Panc1 (cell line): Measurements from ENCODE around the gene TMEM219. TPM values are rescaled to one million over a fixed set of nuclear protein-coding genes. Genes with fewer than 3 reads are reported as not detected.

ENCODE experiments used
- ATAC-seq: fragments of 200-7000 bp; cut with Tn5 transposase; 2 replicates; pipeline ENCODE4 v1.9.1; 2020; ENCODE audit warnings: mild to moderate bottlenecking, moderate library complexity
- BruUV-seq: library from RNA; stranded (reverse); fragments of 400-500 nt; replicated peaks from 2 replicates; lab custom pipeline; 2021; lab: Mats Ljungman, UMichigan
- CTCF ChIA-PET: fragments of 300-600 bp; sonication (Branson Sonifier 250); formaldehyde crosslinking; loops from one replicate; lab custom pipeline; 2022; ENCODE audit warnings: antibody characterized with exemption; lab: Charles Lee
- POLR2A ChIA-PET: fragments of 300-600 bp; sonication (Branson Sonifier 250); formaldehyde crosslinking; loops from one replicate; lab custom pipeline; 2022; ENCODE audit warnings: antibody characterized with exemption; lab: Charles Lee
- DNase-seq: peaks from one replicate; pipeline ENCODE4 v3.0.0-alpha.2; 2010; ENCODE audit warnings: low read depth, low spot score
- H3K27ac ChIP-seq: 2 replicates; pipeline ENCODE4 v1.5.1; 2011; ENCODE audit warnings: mild to moderate bottlenecking, low read length, inconsistent platforms
- H3K27me3 ChIP-seq: fragments of 200-500 bp; sonication (Bioruptor generic); 2 replicates; pipeline ENCODE4 v1.6.0; 2014; ENCODE audit warnings: low read length, inconsistent platforms; ENCODE audit not compliant: control insufficient read depth, insufficient read depth
- H3K36me3 ChIP-seq: fragments of 200-500 bp; sonication (Bioruptor generic); 2 replicates; pipeline ENCODE4 v1.5.1; 2014; ENCODE audit warnings: inconsistent platforms, mild to moderate bottlenecking, low read length, moderate library complexity; ENCODE audit not compliant: control insufficient read depth, insufficient read depth
- H3K4me1 ChIP-seq: 2 replicates; pipeline ENCODE4 v1.5.1; 2011; ENCODE audit warnings: inconsistent platforms, mild to moderate bottlenecking, low read length, moderate library complexity; ENCODE audit not compliant: control insufficient read depth, insufficient read depth
- H3K4me3 ChIP-seq, 2 experiments: 2 replicates each; pipeline ENCODE4 v1.5.1; 2011 to 2012; ENCODE audit warnings: low read depth in 2 of 2, low read length in 2 of 2, mild to moderate bottlenecking in 2 of 2, inconsistent platforms in 1 of 2, moderate library complexity in 1 of 2
- H3K9me3 ChIP-seq: fragments of 200-500 bp; sonication (Bioruptor generic); 2 replicates; pipeline ENCODE4 v1.5.1; 2014; ENCODE audit warnings: low read depth, mild to moderate bottlenecking, inconsistent platforms, low read length, moderate library complexity; ENCODE audit not compliant: control insufficient read depth, insufficient read depth
- POLR2AphosphoS5 ChIP-seq: IDR thresholded peaks from 2 replicates; pipeline ENCODE4 v1.6.1; 2012; ENCODE audit warnings: mild to moderate bottlenecking, low read depth, low read length, moderate library complexity
- REST ChIP-seq, 2 experiments: IDR thresholded peaks; 2 replicates each; pipeline ENCODE4 v1.6.1; 2011 to 2012; ENCODE audit warnings: low read depth in 2 of 2, control low read depth in 1 of 2, low read length in 1 of 2, mild to moderate bottlenecking in 1 of 2, moderate library complexity in 1 of 2; ENCODE audit not compliant: insufficient read depth in 1 of 2
- SIN3A ChIP-seq: IDR thresholded peaks from 2 replicates; pipeline ENCODE4 v1.6.1; 2012; ENCODE audit warnings: low read depth, mild to moderate bottlenecking, low read length, moderate library complexity, borderline replicate concordance; ENCODE audit not compliant: insufficient read depth
- TCF7L2 ChIP-seq: IDR thresholded peaks from 2 replicates; pipeline ENCODE4 v1.6.1; 2011; ENCODE audit warnings: mild to moderate bottlenecking, low read depth, low read length, inconsistent platforms
- in situ Hi-C: cut with HindIII; loops from 2 replicates; pipeline ENCODE4 v1.10.0; 2016; ENCODE audit warnings: low sequenced_read_pairs, low pct_unique_long_range_greater_than_20kb
- intact Hi-C: fragments of 100-400 bp; cut with micrococcal nuclease; formaldehyde crosslinking; loops from one replicate; pipeline ENCODE4 v1.10.0; 2022; ENCODE audit not compliant: unreplicated experiment
- total RNA-seq: library from RNA; stranded (reverse); gene quantifications from one replicate; pipeline ENCODE4 v1.2.1, GENCODE V29; 2021; ENCODE audit not compliant: unreplicated experiment
- TF ChIP-seq, protein P1 (sequence below): fragments of 450-650 bp; IDR thresholded peaks from 2 replicates; pipeline ENCODE4 v1.5.1; 2017; ENCODE audit warnings: mild to moderate bottlenecking

Gene TMEM219
- total RNA-seq, 1 experiment from 2014 or later, result 161 TPM

DNA sequence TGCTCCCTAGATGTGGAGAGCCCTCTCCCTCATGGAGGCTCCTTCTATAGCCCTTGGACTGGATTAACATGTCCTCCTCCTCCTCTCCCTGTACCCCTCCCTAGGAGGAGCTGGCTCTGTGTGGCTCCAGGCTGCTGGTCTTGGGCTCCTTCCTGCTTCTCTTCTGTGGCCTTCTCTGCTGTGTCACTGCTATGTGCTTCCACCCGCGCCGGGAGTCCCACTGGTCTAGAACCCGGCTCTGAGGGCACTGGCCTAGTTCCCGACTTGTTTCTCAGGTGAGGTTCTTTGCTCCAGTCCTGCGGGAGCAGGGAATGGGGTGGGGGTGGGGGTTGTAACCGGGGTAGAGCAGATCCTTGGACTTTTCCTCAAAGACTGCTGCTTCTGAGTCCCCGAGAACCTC, 9.4 kb downstream of the TMEM219 start:
- ATAC-seq (no peak), DNase-seq (no peak)
- no TSS peak for BruUV-seq
- ChIA-PET POLR2A (interaction anchor here (0.7 kb wide), 1 partner anchor 47 kb away, joined by 8 read pairs; no protein-coding TSS in a partner anchor), CTCF (no interaction called here)
- Histone ChIP-seq H3K4me3 (no peak overlapping the region), H3K27ac (no peak overlapping the region), H3K27me3 (no peaks in the 10 kb centered on the region), H3K9me3 (no peaks in the 10 kb centered on the region), H3K4me1 (peaks cover 15% of the 10 kb centered on the region), H3K36me3 (peaks cover 5% of the 10 kb centered on the region; the same call in 1 of the 2 replicates)
- in situ Hi-C loops, result no loop called here
- TF ChIP-seq POLR2AphosphoS5 (no peak), REST (IDR thresholded peaks at IDR 0.05; ENCODE audit: insufficient read depth in 1 of 2, low read depth in 2 of 2, low read length in 1 of 2) (no peak), SIN3A (no peak), TCF7L2 (no peak)
- TF ChIP-seq, protein P1, sequence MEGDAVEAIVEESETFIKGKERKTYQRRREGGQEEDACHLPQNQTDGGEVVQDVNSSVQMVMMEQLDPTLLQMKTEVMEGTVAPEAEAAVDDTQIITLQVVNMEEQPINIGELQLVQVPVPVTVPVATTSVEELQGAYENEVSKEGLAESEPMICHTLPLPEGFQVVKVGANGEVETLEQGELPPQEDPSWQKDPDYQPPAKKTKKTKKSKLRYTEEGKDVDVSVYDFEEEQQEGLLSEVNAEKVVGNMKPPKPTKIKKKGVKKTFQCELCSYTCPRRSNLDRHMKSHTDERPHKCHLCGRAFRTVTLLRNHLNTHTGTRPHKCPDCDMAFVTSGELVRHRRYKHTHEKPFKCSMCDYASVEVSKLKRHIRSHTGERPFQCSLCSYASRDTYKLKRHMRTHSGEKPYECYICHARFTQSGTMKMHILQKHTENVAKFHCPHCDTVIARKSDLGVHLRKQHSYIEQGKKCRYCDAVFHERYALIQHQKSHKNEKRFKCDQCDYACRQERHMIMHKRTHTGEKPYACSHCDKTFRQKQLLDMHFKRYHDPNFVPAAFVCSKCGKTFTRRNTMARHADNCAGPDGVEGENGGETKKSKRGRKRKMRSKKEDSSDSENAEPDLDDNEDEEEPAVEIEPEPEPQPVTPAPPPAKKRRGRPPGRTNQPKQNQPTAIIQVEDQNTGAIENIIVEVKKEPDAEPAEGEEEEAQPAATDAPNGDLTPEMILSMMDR, result no peak
- intact Hi-C loops, result no loop called here

- no peaks in the 10 kb centered on the region for H3K27me3 ChIP-seq
- H3K27ac ChIP-seq, result peak overlapping the region; percentile 78
- TF ChIP-seq SIN3A (no peak), TCF7L2 (no peak), REST (IDR thresholded peaks at IDR 0.05; ENCODE audit: insufficient read depth in 1 of 2, low read depth in 2 of 2, low read length in 1 of 2) (no peak), POLR2AphosphoS5 (no peak)
- TF ChIP-seq, protein P1, result no peak
- no TSS peak for BruUV-seq
- no peaks in the 10 kb centered on the region for H3K9me3 ChIP-seq
- peaks cover 2% of the 10 kb centered on the region; the same call in 1 of the 2 replicates for H3K36me3 ChIP-seq
- H3K4me3 ChIP-seq, result no peak overlapping the region
- no peak for ATAC-seq
- H3K4me1 ChIP-seq, result peaks cover 19% of the 10 kb centered on the region
- intact Hi-C loops (no loop called here), in situ Hi-C loops (no loop called here)
- no peak for DNase-seq
- POLR2A ChIA-PET, result interaction anchor here (0.5 to 1.3 kb wide), 2 partner anchors 28 to 72 kb away, joined by 6 to 9 read pairs; no protein-coding TSS in a partner anchor
- CTCF ChIA-PET, result interaction anchor here (0.6 kb wide), 1 partner anchor 47 kb away, joined by 3 read pairs; no protein-coding TSS in a partner anchor
Observed at GRCh38 chr16:29972500-29972899, 10.6 kb downstream of the TMEM219 start.
